Measurements from ENCODE around the gene ABCF2.

DNA sequence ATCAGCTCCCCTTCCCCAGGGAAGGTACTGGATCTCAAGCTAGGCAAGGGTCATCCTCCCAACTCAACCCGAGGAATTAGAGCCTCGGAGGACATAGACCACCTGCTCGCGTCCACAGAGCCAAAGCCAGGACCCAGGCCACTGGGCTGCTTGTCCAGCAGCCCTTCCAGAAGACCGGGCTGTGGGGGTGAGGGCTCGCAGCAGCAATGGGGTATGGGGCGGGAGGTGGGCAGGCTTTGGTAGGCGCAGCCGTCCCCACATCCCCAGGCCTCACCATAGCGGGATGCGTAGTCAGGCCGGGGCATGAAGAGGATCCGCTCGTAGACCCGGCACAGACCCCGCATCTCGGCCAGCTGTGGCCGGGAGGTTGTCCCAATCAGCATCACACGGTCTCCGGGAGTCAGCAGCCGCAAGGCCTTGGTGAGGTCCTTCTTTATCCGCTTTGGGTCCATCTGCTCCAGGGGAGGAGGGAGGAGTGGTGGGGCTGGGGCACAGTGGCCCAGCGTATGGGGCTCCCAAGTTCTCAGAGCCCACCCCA is 34.9 kb downstream of the ABCF2 start:
- TF ChIP-seq RXRB (CRISPR knock-in tag; IDR thresholded peaks at IDR 0.05; ENCODE audit: borderline replicate concordance) (no peak), ZFX (CRISPR knock-in tag; IDR thresholded peaks at IDR 0.05; ENCODE audit: low read depth) (no peak), TCF7 (IDR thresholded peaks at IDR 0.05; ENCODE audit: low read depth) (no peak), POLR2A (IDR thresholded peaks at IDR 0.05; ENCODE audit: insufficient read depth in 1 of 2, low read depth in 2 of 2, low read length in 2 of 2) (no peak), POLR2AphosphoS5 (IDR thresholded peaks at IDR 0.05; ENCODE audit: low read depth, low read length) (no peak), SP1 (IDR thresholded peaks at IDR 0.05) (no peak), SP1 (CRISPR knock-in tag; IDR thresholded peaks at IDR 0.05) (no peak), ESRRA (CRISPR knock-in tag; IDR thresholded peaks at IDR 0.05; ENCODE audit: low read depth) (no peak), GATA4 (IDR thresholded peaks at IDR 0.05; ENCODE audit: borderline replicate concordance, low read depth) (no peak), SAFB2 (CRISPR knock-in tag; IDR thresholded peaks at IDR 0.05; ENCODE audit: borderline replicate concordance, low read depth) (no peak), KLF9 (CRISPR knock-in tag; IDR thresholded peaks at IDR 0.05; ENCODE audit: low read depth) (no peak), ERF (CRISPR knock-in tag; IDR thresholded peaks at IDR 0.05) (no peak)
